Fibroblast of mammary gland (primary cell): ENCODE measurements around the gene AOX1.

Experiments used
- DNase-seq: peaks from one replicate; pipeline ENCODE4 v3.0.0-alpha.2; 2010; ENCODE audit warnings: low read depth
- H3K4me3 ChIP-seq: 2 replicates; pipeline ENCODE4 v1.5.1; 2011; ENCODE audit warnings: low read depth, mild to moderate bottlenecking, low read length, moderate library complexity; ENCODE audit not compliant: control insufficient read depth
- CTCF ChIP-seq: conservative IDR thresholded peaks from 2 replicates; pipeline ENCODE4 v1.5.1; 2011; ENCODE audit warnings: low read depth, low read length, inconsistent platforms; ENCODE audit not compliant: control insufficient read depth, insufficient read depth

The AOX1 gene

GRCh38 chr2:200618054-200618419 lies 32.2 kb downstream of the AOX1 start:
- no peak for DNase-seq
- no peak overlapping the region for H3K4me3 ChIP-seq
- TF ChIP-seq CTCF, result no peak

DNA sequence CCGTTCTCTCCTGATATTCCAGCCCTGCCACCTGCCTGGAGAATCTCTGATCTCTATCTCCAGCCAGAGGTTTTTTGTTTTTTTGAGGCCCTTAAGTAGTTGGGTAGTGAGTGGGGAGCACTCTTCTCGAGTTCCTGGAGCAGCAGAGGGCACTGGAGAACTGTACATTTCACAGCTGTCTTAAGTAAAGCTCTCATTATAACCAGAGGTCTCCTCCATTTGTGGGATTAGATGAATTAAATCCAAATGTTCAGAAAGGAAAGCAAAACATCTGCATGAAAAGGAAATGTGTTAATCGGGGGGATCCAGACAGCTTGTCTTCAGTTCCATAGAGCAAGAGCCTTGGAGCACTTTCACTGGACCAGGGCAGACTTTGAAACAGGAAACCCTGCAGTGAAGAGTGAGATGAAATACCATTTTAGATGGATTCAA lies 32.8 kb downstream of the AOX1 start:
- H3K4me3 ChIP-seq, result no peak overlapping the region
- peak; percentile 79 for DNase-seq
- TF ChIP-seq CTCF, result peak; percentile 27

- DNase-seq, result peak; percentile 30
- no peak overlapping the region for H3K4me3 ChIP-seq
- TF ChIP-seq CTCF, result no peak
These were observed 33.5 kb downstream of the AOX1 start for GRCh38 chr2:200619279-200619678.

DNA sequence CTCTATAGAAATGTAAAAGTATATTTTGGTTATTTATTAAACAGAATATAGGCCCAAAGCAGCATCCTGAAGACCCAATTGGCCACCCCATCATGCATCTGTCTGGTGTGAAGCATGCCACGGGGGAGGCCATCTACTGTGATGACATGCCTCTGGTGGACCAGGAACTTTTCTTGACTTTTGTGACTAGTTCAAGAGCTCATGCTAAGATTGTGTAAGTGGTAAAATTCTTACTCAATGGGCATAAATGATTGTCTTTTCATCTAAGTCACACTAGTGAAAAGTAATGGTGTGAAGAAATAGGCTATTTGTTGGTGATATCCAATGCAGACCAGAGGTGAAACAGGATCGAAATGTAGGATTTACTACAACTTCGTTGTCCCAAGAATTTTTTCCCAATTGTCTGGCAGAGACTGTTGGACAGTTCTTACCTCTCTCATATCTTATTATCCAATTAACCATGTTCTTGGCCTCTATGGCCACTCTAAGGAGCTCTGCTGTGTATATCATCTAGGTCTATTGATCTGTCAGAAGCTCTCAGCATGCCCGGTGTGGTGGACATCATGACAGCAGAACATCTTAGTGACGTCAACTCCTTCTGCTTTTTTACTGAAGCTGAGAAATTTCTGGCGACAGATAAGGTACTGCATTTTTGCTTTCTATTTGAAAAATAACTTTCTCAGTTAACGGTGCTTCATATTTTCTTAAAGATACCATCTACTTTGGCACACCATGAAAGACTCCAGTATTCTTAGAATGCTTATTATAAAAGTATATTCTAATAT lies 35.0 kb downstream of the AOX1 start:
- TF ChIP-seq CTCF, result no peak
- no peak for DNase-seq
- no peak overlapping the region for H3K4me3 ChIP-seq

GRCh38 chr2:200622106-200622505 lies 36.3 kb downstream of the AOX1 start:
- no peak for DNase-seq
- H3K4me3 ChIP-seq, result no peak overlapping the region
- TF ChIP-seq CTCF, result no peak

GRCh38 chr2:200624026-200624425 lies 38.2 kb downstream of the AOX1 start:
- TF ChIP-seq CTCF, result no peak
- no peak for DNase-seq
- H3K4me3 ChIP-seq, result no peak overlapping the region
